Stimulated activated CD4-positive, alpha-beta T cell treated with anti-CD3 and anti-CD28 coated beads, TNF-alpha, amount 100 ng/mL, for 1 hour (primary cell): ENCODE results near the gene M1AP.

Experiments used
- DNase-seq, 3 donors: peaks; one replicate each; pipeline ENCODE4 v3.0.0-alpha.2; 2020; ENCODE audit warnings: low read depth in 3 of 3, low spot score in 1 of 3

M1AP gene

GRCh38 chr2:74548900-74549826, 99.0 kb downstream of the M1AP start:
- DNase-seq, result no peak

- no peak for DNase-seq
These were observed 99.7 kb downstream of the M1AP start for GRCh38 chr2:74548285-74548899.

- no peak for DNase-seq
These were observed 102.1 kb downstream of the M1AP start for GRCh38 chr2:74546004-74546403.

DNA sequence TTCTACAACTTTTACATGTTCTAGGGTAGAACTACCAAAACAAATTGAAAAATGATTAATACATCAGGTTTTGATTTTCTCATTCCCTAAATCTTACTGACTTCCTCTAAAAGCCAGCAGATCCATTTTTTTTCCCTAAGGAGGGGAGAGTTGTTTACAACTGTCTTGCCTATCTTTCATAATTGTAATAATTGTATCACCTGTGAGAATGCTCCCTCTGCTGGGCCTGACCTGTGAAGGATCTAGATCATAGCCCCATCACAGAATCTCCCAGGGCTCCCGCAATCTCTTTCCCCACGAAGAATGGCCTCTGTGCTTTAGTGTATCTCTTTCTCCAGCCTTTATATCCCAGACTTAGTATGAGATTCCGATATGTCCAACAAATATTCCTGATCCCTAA, 103.5 kb downstream of the M1AP start:
- DNase-seq, result no peak

GRCh38 chr2:74542978-74543377, 105.2 kb downstream of the M1AP start:
- DNase-seq, result no peak

DNA sequence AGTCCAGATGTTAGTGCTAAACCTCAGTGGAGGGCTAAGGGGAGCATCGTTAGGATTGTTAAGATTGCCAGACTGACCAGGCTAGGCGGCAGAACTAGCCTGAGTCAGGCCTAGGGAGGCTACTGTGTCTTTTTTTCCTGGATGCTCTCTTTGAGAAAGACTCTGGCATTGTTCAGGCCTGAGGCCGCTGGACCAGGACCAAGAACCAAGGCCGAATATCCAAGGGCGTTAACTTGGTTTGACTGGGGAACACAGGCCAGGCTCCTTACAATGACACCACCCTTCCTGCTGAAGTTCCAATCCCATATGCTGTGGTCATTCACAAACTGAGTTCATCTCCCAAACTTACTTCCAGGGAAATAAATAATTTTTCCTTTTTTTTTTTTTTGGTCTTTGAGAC, 107.8 kb downstream of the M1AP start:
- no peak for DNase-seq

DNA sequence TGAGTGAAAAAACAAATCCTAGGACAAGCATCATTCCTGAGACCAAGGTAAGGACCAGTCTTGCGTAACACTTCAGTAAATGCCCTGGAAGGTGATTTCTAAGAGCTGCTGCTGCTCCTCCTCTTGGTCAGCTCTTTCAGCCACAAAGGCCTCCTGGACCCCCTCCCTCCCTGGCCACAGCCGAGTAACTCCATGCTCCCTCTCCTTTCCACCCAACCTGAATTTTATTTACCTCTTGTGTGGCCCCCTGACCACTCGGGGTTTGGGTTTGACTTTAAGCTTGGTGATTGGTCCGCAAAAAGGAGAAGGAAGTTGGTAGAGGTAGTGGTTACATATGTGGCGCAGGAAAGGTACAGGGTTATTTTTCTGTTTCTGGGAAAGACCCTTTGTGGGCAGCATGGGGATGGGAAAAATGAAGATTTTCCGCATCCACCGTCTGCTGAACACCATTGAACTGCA, 109.2 kb downstream of the M1AP start:
- DNase-seq, result no peak

GRCh38 chr2:74537140-74537539, 111.0 kb downstream of the M1AP start:
- no peak for DNase-seq

DNA sequence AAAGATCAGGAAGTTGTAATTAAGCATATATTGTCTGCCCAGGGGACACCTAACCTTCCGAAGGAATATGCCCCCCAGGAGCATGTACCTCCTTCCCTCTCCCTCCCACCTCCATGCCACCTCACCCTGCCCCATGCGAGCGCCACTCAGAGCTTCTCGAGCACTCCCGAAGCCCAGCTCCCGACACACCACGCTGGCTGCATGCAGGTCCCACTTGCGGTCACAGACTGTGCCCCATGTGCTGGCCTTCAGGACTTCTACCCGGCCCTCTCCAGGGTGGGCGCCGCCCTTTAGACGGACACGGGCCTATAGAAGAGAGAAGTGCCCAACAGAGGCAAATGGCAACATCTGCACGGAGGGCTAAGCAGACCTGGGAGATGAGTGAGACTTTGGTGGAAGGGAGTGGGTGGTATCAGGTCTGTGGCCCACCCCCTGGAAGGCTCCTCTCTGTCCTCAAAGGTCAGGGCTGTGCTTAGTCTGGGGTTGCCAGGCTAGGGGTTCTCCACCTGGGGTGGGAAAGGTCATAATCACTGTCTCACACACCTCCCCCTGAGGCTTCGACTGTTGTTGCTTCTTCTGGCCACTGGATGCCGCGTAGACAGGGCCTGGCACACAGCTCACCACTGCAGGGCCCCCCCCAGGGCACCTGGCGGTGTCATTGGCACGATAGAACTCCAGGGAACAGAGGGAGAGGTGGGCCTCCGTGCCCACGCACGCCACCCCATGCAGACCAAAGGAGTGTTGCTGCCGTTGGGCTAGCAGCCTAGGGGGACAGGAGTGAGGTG, 111.8 kb downstream of the M1AP start:
- DNase-seq, result no peak

GRCh38 chr2:74535440-74535965, 112.6 kb downstream of the M1AP start:
- DNase-seq, result no peak

DNA sequence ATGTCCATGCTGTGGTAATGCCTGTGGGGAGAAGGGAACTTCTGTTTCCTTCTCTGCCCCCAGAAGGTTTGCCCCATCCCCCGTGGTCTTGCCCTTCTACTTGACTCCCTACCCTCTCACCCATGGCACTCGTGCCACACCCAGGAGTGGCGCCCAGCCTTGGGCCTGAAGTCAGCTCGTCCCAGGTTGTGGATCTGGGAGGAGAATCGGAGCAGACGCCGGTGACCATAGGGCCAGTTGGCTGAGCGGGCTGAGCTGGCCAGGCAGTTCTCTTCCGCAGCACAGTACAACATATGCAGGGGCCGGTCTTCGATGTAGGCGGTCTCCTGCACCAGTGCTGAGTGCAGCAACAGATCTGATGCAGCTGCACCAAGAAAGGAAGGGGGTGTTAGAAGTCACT, 113.7 kb downstream of the M1AP start:
- no peak for DNase-seq

DNA sequence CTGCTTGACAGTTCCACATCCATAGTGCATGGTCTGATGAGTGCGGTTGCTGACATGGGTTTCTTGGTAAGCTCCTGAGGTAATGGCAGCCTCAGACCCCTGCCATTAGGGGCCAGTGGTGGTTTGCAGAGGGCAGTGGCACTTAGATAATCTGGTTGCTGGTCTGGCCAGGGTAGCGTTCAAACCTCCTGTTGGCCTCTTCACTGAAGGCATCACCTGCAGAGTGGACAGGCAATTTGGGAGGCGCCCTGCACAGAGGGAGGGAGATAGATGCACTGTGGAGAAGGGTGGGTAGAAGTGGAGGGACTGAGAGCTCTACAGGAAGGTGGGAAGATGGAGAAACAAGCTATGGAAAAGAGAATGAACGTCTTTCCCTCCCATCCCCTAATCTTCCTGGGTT, 114.7 kb downstream of the M1AP start:
- DNase-seq, result no peak

DNA sequence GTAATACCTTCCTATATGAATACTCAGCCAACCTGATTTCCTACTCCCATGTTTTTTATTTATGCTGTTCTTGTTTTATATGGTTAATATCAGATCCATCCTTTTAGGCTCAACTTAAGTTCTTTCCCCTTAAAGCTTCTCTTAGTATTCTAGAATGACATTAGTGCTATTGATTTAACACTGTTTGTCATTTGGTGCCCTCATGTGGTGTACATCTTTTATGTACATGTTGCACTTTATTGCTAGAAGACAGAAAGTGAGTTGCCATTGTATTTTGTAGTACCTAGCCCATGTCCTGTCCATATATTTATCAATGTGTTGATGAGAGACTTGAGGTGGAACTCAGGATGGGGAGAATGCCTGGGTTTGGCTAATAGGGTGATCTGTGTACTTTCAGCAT, 115.9 kb downstream of the M1AP start:
- DNase-seq, result no peak

- no peak for DNase-seq
These were observed 116.5 kb downstream of the M1AP start for GRCh38 chr2:74531666-74532065.

GRCh38 chr2:74530239-74531187, 117.6 kb downstream of the M1AP start:
- DNase-seq, result no peak

DNA sequence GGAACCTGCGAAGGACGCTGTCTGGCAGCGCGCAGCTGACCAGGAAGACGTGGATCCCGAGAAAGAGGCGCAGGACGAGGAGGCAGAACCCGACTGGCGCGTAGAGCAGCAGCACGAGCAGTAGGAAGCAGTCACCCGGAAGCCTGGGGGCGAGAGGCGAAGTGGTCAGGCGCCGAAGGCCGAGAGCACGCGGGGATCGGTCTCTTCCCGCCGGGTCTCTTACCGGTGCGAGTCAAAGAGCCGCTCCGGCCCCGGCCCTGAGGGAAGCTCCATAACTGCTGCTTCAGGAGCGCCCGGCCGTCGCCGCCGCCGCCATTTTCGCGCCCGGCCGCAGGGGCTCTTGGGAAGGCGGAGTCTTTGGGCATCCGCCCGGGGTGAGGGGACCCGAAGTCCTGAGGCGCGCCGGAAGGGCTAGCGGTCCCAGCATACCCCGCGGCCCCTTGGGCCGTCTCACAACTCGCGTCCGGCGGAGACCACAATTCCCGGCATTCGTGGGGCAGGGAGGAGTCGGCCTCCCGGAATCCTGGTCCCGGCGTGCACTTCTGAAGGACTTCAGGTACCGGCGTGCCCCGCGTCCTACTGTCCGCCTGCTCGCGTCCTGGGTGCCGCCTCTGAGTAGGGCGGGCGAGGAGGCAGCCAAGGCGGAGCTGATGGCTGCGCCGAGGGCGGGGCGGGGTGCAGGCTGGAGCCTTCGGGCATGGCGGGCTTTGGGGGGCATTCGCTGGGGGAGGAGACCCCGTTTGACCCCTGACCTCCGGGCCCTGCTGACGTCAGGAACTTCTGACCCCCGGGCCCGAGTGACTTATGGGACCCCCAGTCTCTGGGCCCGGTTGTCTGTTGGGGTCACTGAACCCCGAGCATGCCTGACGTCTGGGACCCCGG, 118.5 kb downstream of the M1AP start, which contains the start of the genes AUP1 and HTRA2:
TSS of gene AUP1 (minus strand) at position 350 of the 882 bp plus-strand sequence. CDS start at position 273, 77 bp downstream.
TSS of gene HTRA2 (plus strand) at position 577 of the 882 bp plus-strand sequence. CDS start at position 651, 74 bp downstream.
- DNase-seq, result peak; percentile 64 to 71 (median 68)

- no peak for DNase-seq
These were observed 119.4 kb downstream of the M1AP start for GRCh38 chr2:74528600-74529356.

GRCh38 chr2:74527741-74528140, 120.4 kb downstream of the M1AP start:
- no peak for DNase-seq
